ENCODE data around the gene RGL2. TPM values are rescaled to one million over a fixed set of nuclear protein-coding genes. Genes with fewer than 3 reads are reported as not detected.

RGL2 gene
- total and polyA plus RNA-seq, 2 of the 13 experiments (the other 11 are each of a cell fraction or from before 2014, with no cell fraction given) = 22.9 to 47.4 TPM

DNA sequence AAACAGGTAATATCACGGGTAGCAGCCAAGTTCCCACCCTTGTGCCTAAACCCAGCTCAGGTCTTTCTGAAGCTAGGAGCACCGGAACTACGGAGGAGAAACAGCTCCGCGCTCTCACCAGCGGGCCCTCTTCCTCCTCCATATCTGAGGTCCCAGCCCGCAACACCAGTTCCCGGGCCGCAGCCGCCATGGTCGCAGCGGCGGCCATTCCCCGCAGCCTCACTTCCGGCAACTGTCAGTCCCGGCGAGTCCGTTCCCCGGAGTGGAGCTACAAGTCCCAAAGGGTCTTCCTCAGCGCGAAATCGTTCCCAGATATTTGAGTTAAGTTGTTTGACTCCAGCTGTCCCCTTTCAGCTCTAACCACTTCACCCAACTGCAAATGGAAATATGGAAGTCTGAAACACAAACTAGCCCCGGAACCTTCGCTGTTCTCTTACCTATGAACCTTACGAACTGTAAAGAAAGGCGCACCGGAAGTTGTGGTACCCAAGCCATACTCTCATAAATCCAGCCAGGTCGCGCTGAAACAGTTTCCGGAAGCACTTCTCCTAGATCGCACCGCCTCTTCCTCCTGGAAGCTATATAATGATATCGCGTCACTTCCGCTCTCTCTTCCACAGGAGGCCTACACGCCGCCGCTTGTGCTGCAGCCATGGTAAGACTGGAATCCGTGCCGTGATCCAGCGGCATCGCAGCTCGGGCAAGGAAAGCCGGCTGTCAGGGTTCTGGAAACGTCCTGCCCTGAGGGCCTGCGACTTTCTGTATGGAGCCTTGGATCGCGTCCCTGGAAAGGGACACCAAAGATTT is 27.1 kb downstream of the RGL2 start, which contains the start of the genes RPS18 and VPS52 (continued):
- peak; percentile 90 for TF ChIP-seq ZNF639 (CRISPR knock-in tag; conservative IDR thresholded peaks at IDR 0.05)
- TF ChIP-seq ZNF274 (CRISPR knock-in tag; IDR thresholded peaks at IDR 0.05) = peak; percentile 93
- TF ChIP-seq ZMYM3 (CRISPR knock-in tag; IDR thresholded peaks at IDR 0.05) = peak; percentile 78
- peak; percentile 47; the same call in 1 of the 2 replicates for TF ChIP-seq ZSCAN20 (CRISPR knock-in tag; IDR thresholded peaks at IDR 0.05; ENCODE audit: borderline replicate concordance)
- peak; percentile 73; the same call in 1 of the 2 replicates for TF ChIP-seq ZNF773 (CRISPR knock-in tag; IDR thresholded peaks at IDR 0.05; ENCODE audit: borderline replicate concordance)
- TF ChIP-seq ZNF512 (CRISPR knock-in tag; IDR thresholded peaks at IDR 0.05) = no peak
- TF ChIP-seq U2AF1 (optimal IDR thresholded peaks at IDR 0.05; ENCODE audit: low read depth, low read length) = peak; percentile 91
- no peak for TF ChIP-seq ZNF367 (CRISPR knock-in tag; IDR thresholded peaks at IDR 0.05; ENCODE audit: borderline replicate concordance)
- peak; percentile 99 for TF ChIP-seq CREM (IDR thresholded peaks at IDR 0.05)
- no peak for TF ChIP-seq CREM (CRISPR knock-in tag; IDR thresholded peaks at IDR 0.05)
- TF ChIP-seq, protein P1, sequence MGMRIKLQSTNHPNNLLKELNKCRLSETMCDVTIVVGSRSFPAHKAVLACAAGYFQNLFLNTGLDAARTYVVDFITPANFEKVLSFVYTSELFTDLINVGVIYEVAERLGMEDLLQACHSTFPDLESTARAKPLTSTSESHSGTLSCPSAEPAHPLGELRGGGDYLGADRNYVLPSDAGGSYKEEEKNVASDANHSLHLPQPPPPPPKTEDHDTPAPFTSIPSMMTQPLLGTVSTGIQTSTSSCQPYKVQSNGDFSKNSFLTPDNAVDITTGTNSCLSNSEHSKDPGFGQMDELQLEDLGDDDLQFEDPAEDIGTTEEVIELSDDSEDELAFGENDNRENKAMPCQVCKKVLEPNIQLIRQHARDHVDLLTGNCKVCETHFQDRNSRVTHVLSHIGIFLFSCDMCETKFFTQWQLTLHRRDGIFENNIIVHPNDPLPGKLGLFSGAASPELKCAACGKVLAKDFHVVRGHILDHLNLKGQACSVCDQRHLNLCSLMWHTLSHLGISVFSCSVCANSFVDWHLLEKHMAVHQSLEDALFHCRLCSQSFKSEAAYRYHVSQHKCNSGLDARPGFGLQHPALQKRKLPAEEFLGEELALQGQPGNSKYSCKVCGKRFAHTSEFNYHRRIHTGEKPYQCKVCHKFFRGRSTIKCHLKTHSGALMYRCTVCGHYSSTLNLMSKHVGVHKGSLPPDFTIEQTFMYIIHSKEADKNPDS (CRISPR knock-in tag; IDR thresholded peaks at IDR 0.05) = peak; percentile 93; the same call in 1 of the 2 replicates
- peak; percentile 98 for TF ChIP-seq ZNF619 (CRISPR knock-in tag; IDR thresholded peaks at IDR 0.05)
- no peak; the same call in 1 of the 2 replicates for TF ChIP-seq NAIF1 (CRISPR knock-in tag; IDR thresholded peaks at IDR 0.05; ENCODE audit: borderline replicate concordance)
- TF ChIP-seq NR0B2 (CRISPR knock-in tag; IDR thresholded peaks at IDR 0.05) = peak; percentile 69; the same call in 1 of the 2 replicates
- TF ChIP-seq, protein P2, sequence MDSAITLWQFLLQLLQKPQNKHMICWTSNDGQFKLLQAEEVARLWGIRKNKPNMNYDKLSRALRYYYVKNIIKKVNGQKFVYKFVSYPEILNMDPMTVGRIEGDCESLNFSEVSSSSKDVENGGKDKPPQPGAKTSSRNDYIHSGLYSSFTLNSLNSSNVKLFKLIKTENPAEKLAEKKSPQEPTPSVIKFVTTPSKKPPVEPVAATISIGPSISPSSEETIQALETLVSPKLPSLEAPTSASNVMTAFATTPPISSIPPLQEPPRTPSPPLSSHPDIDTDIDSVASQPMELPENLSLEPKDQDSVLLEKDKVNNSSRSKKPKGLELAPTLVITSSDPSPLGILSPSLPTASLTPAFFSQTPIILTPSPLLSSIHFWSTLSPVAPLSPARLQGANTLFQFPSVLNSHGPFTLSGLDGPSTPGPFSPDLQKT (CRISPR knock-in tag; IDR thresholded peaks at IDR 0.05; ENCODE audit: borderline replicate concordance) = no peak; the same call in 1 of the 2 replicates
- TF ChIP-seq ARID2 (CRISPR knock-in tag; IDR thresholded peaks at IDR 0.05; ENCODE audit: borderline replicate concordance) = peak; percentile 97
- TF ChIP-seq, protein P3, sequence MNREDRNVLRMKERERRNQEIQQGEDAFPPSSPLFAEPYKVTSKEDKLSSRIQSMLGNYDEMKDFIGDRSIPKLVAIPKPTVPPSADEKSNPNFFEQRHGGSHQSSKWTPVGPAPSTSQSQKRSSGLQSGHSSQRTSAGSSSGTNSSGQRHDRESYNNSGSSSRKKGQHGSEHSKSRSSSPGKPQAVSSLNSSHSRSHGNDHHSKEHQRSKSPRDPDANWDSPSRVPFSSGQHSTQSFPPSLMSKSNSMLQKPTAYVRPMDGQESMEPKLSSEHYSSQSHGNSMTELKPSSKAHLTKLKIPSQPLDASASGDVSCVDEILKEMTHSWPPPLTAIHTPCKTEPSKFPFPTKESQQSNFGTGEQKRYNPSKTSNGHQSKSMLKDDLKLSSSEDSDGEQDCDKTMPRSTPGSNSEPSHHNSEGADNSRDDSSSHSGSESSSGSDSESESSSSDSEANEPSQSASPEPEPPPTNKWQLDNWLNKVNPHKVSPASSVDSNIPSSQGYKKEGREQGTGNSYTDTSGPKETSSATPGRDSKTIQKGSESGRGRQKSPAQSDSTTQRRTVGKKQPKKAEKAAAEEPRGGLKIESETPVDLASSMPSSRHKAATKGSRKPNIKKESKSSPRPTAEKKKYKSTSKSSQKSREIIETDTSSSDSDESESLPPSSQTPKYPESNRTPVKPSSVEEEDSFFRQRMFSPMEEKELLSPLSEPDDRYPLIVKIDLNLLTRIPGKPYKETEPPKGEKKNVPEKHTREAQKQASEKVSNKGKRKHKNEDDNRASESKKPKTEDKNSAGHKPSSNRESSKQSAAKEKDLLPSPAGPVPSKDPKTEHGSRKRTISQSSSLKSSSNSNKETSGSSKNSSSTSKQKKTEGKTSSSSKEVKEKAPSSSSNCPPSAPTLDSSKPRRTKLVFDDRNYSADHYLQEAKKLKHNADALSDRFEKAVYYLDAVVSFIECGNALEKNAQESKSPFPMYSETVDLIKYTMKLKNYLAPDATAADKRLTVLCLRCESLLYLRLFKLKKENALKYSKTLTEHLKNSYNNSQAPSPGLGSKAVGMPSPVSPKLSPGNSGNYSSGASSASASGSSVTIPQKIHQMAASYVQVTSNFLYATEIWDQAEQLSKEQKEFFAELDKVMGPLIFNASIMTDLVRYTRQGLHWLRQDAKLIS (CRISPR knock-in tag; IDR thresholded peaks at IDR 0.05) = no peak; the same call in 1 of the 2 replicates

Measured in HepG2 (cell line).